Trophoblast cell (in vitro differentiated cells and primary cell): Measurements from ENCODE around the gene VPS8.

Source experiments
- DNase-seq, 2 donors: peaks; one replicate each; pipeline ENCODE4 v3.0.0-alpha.2; 2016
- H2AFZ ChIP-seq: 2 replicates; pipeline ENCODE4 v1.6.1; 2013; ENCODE audit warnings: low read length, moderate library complexity, mild to moderate bottlenecking; ENCODE audit not compliant: insufficient read depth, poor library complexity
- H2AK5ac ChIP-seq: 2 replicates; pipeline ENCODE4 v1.6.1; 2013; ENCODE audit warnings: mild to moderate bottlenecking, low read length
- H2BK120ac ChIP-seq: 2 replicates; pipeline ENCODE4 v1.6.1; 2013; ENCODE audit warnings: low read length, mild to moderate bottlenecking, moderate library complexity; ENCODE audit not compliant: insufficient read depth, poor library complexity
- H2BK12ac ChIP-seq: 2 replicates; pipeline ENCODE4 v1.6.1; 2013; ENCODE audit warnings: mild to moderate bottlenecking, low read length, moderate library complexity
- H2BK5ac ChIP-seq: 2 replicates; pipeline ENCODE4 v1.6.1; 2013; ENCODE audit warnings: low read length, low read depth, moderate library complexity, mild to moderate bottlenecking; ENCODE audit not compliant: poor library complexity
- H3K14ac ChIP-seq: 2 replicates; pipeline ENCODE4 v1.6.1; 2013; ENCODE audit warnings: mild to moderate bottlenecking, low read length
- H3K18ac ChIP-seq: 2 replicates; pipeline ENCODE4 v1.6.1; 2013; ENCODE audit warnings: mild to moderate bottlenecking, low read length
- H3K23ac ChIP-seq: 2 replicates; pipeline ENCODE4 v1.6.1; 2013; ENCODE audit warnings: low read length
- H3K27ac ChIP-seq: 2 replicates; pipeline ENCODE4 v1.5.1; 2013; ENCODE audit warnings: low read depth, mild to moderate bottlenecking, inconsistent platforms, low read length, moderate library complexity
- H3K27me3 ChIP-seq: 2 replicates; pipeline ENCODE4 v1.6.1; 2013; ENCODE audit warnings: inconsistent platforms, mild to moderate bottlenecking, low read length, moderate library complexity; ENCODE audit not compliant: insufficient read depth
- H3K36me3 ChIP-seq, 2 experiments: 1 replicate in 1 of 2; 2 replicates in 1 of 2; pipeline ENCODE4 v1.6.1; 2013; ENCODE audit warnings: low read length in 2 of 2, mild to moderate bottlenecking in 2 of 2, moderate library complexity in 1 of 2; ENCODE audit not compliant: insufficient read depth in 2 of 2, control insufficient read depth in 1 of 2
- H3K4ac ChIP-seq: 2 replicates; pipeline ENCODE4 v1.6.1; 2013; ENCODE audit warnings: low read depth, mild to moderate bottlenecking, low read length, moderate library complexity
- H3K4me1 ChIP-seq, 2 experiments: 1 replicate in 1 of 2; 2 replicates in 1 of 2; pipeline ENCODE4 v1.6.1; 2013; ENCODE audit warnings: low read length in 2 of 2, mild to moderate bottlenecking in 2 of 2, moderate library complexity in 1 of 2; ENCODE audit not compliant: insufficient read depth in 2 of 2, control insufficient read depth in 1 of 2
- H3K4me2 ChIP-seq: 2 replicates; pipeline ENCODE4 v1.6.1; 2013; ENCODE audit warnings: inconsistent platforms, mild to moderate bottlenecking, low read length, moderate library complexity
- H3K4me3 ChIP-seq: 2 replicates; pipeline ENCODE4 v1.5.1; 2013; ENCODE audit warnings: mild to moderate bottlenecking, low read depth, low read length, inconsistent platforms
- H3K79me1 ChIP-seq: one replicate; pipeline ENCODE4 v1.6.1; 2013; ENCODE audit warnings: low read length
- H3K79me2 ChIP-seq: 2 replicates; pipeline ENCODE4 v1.6.1; 2013; ENCODE audit warnings: low read length, mild to moderate bottlenecking; ENCODE audit not compliant: control insufficient read depth, insufficient read depth, poor library complexity
- H3K9ac ChIP-seq: 2 replicates; pipeline ENCODE4 v1.6.1; 2013; ENCODE audit warnings: mild to moderate bottlenecking, low read length
- H3K9me3 ChIP-seq: 2 replicates; pipeline ENCODE4 v1.6.1; 2013; ENCODE audit warnings: low read depth, mild to moderate bottlenecking, control low read depth, inconsistent platforms, low read length; ENCODE audit not compliant: insufficient read depth
- H4K12ac ChIP-seq: 2 replicates; pipeline ENCODE4 v1.6.1; 2013; ENCODE audit warnings: low read depth, mild to moderate bottlenecking, low read length, moderate library complexity
- H4K8ac ChIP-seq: 2 replicates; pipeline ENCODE4 v1.6.1; 2013; ENCODE audit warnings: low read depth, mild to moderate bottlenecking, low read length, moderate library complexity
- H4K91ac ChIP-seq: one replicate; pipeline ENCODE4 v1.6.1; 2013; ENCODE audit warnings: low read depth, mild to moderate bottlenecking, low read length, moderate library complexity
- WGBS: extraction: QIAGEN DNeasy Blood & Tissue Kit; methylation state at CpG from one replicate; pipeline ENCODE4 v1.1.7; 2013; ENCODE audit warnings: missing lambda C conversion rate; ENCODE audit not compliant: insufficient read length, insufficient coverage; ENCODE audit errors: extremely low coverage; 5-methylcytosine and 5-hydroxymethylcytosine counted together

The VPS8 gene

DNA sequence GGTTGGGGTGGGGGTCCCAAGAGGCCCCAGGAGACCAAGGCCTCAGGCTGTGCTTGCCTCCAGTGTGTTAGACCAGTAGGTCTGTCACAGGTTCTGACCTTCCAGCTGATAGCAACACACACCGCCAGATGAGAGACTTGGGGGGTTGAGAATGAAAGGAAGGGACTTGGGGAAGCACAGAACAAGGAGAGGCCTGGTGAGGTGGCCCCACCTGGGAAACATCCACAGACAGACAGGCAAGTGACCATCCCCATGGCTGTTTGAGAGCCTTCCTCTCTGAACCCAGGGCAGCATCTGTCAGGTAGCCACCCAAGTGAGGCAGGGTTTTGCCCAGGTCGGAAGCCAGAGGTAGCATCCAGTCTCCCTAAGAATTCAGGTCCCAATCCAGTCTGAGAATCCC lies 35.0 kb upstream of the VPS8 start:
- Histone ChIP-seq H3K9ac (no peak overlapping the region), H4K12ac (no peak overlapping the region), H3K9me3 (peaks cover 4% of the 10 kb centered on the region), H3K18ac (no peak overlapping the region), H2BK120ac (no peak overlapping the region), H3K79me1 (peaks cover 4% of the 10 kb centered on the region), H3K14ac (no peak overlapping the region), H4K91ac (no peak overlapping the region), H3K4me1 (peaks cover 9 to 10% of the 10 kb centered on the region in 2 experiments), H2BK5ac (no peak overlapping the region), H3K4ac (no peak overlapping the region), H3K4me2 (no peak overlapping the region), H3K4me3 (no peak overlapping the region), H2AK5ac (no peak overlapping the region), H2AFZ (no peak overlapping the region), H3K36me3 (no peaks in the 10 kb centered on the region), H3K27me3 (no peaks in the 10 kb centered on the region), H3K23ac (no peak overlapping the region), H4K8ac (no peak overlapping the region), H2BK12ac (peak overlapping the region; percentile 29), H3K27ac (no peak overlapping the region), H3K79me2 (no peaks in the 10 kb centered on the region)
- whole genome bisulfite sequencing = no CpG with 5 or more reads among the region's 2 CpGs
- DNase-seq = no peak

DNA sequence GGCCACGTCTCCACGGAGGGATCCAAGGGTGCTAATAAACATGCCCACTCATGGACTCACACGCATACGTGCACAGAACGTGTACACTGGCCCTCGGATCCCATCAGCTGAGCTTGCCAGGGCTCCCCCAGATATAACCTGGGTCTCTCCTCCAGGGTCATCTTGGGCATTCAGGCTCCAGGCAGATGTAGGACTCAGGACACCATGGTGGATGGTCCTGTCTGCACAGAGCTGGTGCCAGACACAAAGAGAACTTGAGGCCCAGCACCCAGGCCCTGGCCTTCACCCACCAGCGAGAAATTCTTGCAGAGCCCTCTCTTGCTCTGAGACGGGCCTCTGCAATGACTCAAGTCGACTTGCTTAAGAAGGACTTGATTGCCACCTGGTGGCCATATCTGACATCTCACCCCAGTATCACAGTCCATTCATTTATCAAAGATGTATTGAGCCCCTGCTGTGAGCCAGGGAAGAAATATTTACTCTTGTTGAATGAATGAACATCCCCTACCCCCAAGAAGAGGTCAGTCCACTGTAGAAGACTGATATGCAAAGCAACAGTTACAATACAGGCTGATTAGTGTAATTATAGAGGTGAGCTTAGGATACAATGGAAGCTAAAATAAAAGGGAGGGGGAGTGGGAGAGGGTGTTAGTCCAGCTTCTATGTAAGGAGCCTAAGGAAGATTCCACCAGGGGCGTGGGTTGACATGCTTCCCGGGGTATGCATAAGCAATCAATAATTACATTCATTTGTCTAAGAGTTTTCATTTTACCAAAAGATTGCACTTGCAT lies 34.2 kb upstream of the VPS8 start:
- H2BK12ac ChIP-seq = no peak overlapping the region
- H3K14ac ChIP-seq = no peak overlapping the region
- H2BK120ac ChIP-seq = no peak overlapping the region
- H4K8ac ChIP-seq = no peak overlapping the region
- H3K79me1 ChIP-seq = peaks cover 4% of the 10 kb centered on the region
- no peaks in the 10 kb centered on the region for H3K36me3 ChIP-seq
- peaks cover 4% of the 10 kb centered on the region for H3K9me3 ChIP-seq
- H3K27me3 ChIP-seq = no peaks in the 10 kb centered on the region
- H3K4me1 ChIP-seq = peaks cover 9 to 10% of the 10 kb centered on the region in 2 experiments
- no peak overlapping the region for H2BK5ac ChIP-seq
- H3K27ac ChIP-seq = no peak overlapping the region
- no peak overlapping the region for H2AFZ ChIP-seq
- WGBS = no CpG with 5 or more reads among the region's 11 CpGs
- H3K9ac ChIP-seq = no peak overlapping the region
- H3K18ac ChIP-seq = no peak overlapping the region
- peak overlapping the region; percentile 12 for H4K12ac ChIP-seq
- no peak overlapping the region for H2AK5ac ChIP-seq
- DNase-seq = peak; percentile 87 to 95
- no peak overlapping the region for H3K4ac ChIP-seq
- no peak overlapping the region for H3K23ac ChIP-seq
- no peaks in the 10 kb centered on the region for H3K79me2 ChIP-seq
- no peak overlapping the region for H3K4me3 ChIP-seq
- no peak overlapping the region for H4K91ac ChIP-seq
- H3K4me2 ChIP-seq = no peak overlapping the region

DNA sequence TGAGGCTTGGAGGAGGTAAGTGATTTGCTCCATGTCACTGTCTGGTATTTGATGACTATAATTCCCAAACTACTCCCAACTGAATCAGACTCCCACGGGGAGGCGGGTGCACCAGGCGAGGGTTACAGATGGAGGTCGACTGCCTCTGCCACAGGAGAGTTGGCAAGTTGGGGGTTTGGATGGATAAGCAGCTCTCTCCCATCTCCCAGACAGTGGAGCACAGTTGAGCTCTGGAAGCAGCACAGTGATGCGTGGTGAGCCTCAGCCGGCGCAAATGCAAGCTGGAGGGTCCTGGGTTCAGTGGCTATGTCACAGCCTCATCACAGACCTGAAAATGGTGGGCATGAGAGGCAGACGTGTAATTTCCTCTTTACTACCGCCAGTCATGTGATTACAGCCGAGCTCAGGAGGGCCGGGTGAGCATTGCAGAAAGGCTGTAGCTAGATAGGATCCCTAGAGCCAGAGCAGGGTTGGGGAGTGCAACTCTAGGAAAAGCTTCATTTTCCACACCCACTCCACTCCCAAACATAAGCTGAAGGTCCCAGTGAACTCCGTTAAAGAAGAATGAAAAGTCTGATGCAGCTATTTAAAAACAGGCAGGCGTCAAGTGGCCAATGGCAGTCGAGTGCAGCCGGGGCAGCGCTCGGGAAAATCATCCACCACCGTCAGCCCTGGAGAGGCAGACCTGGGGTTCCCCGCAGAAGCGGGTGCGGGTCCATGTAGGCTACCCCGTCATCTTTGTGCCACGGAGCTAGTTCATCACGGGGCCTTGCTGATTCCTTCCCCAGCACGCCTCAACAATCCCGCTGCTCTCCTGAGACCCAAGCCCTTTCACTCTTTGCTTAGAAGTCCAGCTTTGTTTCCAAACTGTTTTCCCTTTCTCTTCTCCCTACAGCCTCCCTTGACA lies 33.3 kb upstream of the VPS8 start:
- Histone ChIP-seq H2BK12ac (no peak overlapping the region), H2AFZ (no peak overlapping the region), H3K4me2 (no peak overlapping the region), H3K79me2 (no peaks in the 10 kb centered on the region), H3K27ac (no peak overlapping the region), H3K18ac (no peak overlapping the region), H4K91ac (no peak overlapping the region), H2AK5ac (no peak overlapping the region), H3K4me3 (no peak overlapping the region), H3K27me3 (no peaks in the 10 kb centered on the region), H3K79me1 (peaks cover 2% of the 10 kb centered on the region), H3K36me3 (no peaks in the 10 kb centered on the region), H4K8ac (no peak overlapping the region), H2BK5ac (no peak overlapping the region), H3K23ac (no peak overlapping the region), H3K4me1 (peaks cover 4 to 7% of the 10 kb centered on the region in 2 experiments), H4K12ac (no peak overlapping the region), H3K9me3 (peaks cover 4% of the 10 kb centered on the region), H2BK120ac (no peak overlapping the region), H3K9ac (no peak overlapping the region), H3K4ac (no peak overlapping the region), H3K14ac (no peak overlapping the region)
- no CpG with 5 or more reads among the region's 26 CpGs for WGBS
- DNase-seq = no peak

DNA sequence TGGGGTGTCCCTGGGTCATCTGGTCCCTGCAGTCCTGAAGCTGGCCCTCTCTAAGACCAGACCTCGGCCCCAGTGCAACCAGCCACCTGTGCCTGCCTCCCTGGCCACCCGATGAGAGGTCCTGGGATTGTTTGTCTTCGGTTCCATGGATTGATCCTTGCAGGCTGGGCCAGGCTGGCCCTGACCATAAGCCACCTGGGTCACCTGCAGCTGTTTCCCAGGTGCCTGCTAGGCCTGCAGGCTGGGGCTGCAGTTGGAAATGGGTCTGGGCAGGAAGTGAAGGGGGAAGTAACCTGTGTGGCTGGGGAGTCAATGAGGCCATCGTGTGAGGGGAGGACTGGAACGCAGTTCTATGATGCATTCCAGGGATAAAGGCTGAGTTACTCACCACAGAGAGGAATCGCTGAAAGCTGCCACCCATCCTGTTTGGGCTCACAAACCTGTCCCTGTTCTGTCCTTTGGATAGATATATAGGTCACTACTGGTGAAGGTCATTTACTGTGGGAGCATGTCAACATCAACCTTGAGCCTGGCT lies 30.9 kb upstream of the VPS8 start:
- Histone ChIP-seq H3K4me2 (no peak overlapping the region), H3K14ac (no peak overlapping the region), H2BK12ac (no peak overlapping the region), H4K91ac (no peak overlapping the region), H2BK120ac (no peak overlapping the region), H3K4ac (no peak overlapping the region), H3K4me3 (no peak overlapping the region), H3K9me3 (no peaks in the 10 kb centered on the region), H3K18ac (no peak overlapping the region), H3K9ac (no peak overlapping the region), H3K27ac (no peak overlapping the region), H4K8ac (no peak overlapping the region), H2AFZ (no peak overlapping the region), H4K12ac (no peak overlapping the region), H3K79me2 (no peaks in the 10 kb centered on the region), H3K23ac (no peak overlapping the region), H3K79me1 (no peaks in the 10 kb centered on the region), H3K27me3 (no peaks in the 10 kb centered on the region), H3K36me3 (no peaks in the 10 kb centered on the region), H2BK5ac (no peak overlapping the region), H2AK5ac (no peak overlapping the region), H3K4me1 (peaks cover 0 to 3% of the 10 kb centered on the region in 2 experiments)
- peak in 1 of 2 donors; percentile 37 for DNase-seq
- WGBS = no CpG with 5 or more reads among the region's 6 CpGs
